ENCODE measurements around the gene DRD2. TPM values are rescaled to one million over a fixed set of nuclear protein-coding genes. Genes with fewer than 3 reads are reported as not detected.

DRD2 gene
- total RNA-seq, 1 experiment from 2014 or later: 0.44 TPM

GRCh38 chr11:113481672-113482071 is 6.5 kb upstream of the DRD2 start:
- DNase-seq: no peak

More at GRCh38 chr11:113481672-113482071, 6.5 kb upstream of the DRD2 start:
- no peak for TF ChIP-seq CTCF (conservative IDR thresholded peaks at IDR 0.05)
- Histone ChIP-seq H3K18ac (ENCODE audit: insufficient read length, low read depth, low read length) (no peak overlapping the region), H2BK12ac (ENCODE audit: insufficient read length, low read depth, low read length) (no peak overlapping the region), H4K20me1 (ENCODE audit: control insufficient read depth, insufficient read depth, insufficient read length) (no peaks in the 10 kb centered on the region), H4K91ac (ENCODE audit: insufficient read length, low read depth, low read length) (no peak overlapping the region), H3K79me1 (ENCODE audit: insufficient read depth, low read depth, low read length, poor library complexity, severe bottlenecking) (no peaks in the 10 kb centered on the region), H4K8ac (replicated peaks; ENCODE audit: insufficient read length, low read depth, low read length) (no peak overlapping the region), H3K4me1 (ENCODE audit: insufficient read depth, low read length) (no peaks in the 10 kb centered on the region), H2BK20ac (ENCODE audit: low read depth, low read length, poor library complexity, severe bottlenecking) (no peak overlapping the region), H3K56ac (ENCODE audit: insufficient read length, low read depth, low read length) (no peak overlapping the region), H3K4me2 (ENCODE audit: insufficient read depth, insufficient read length, low read length) (no peak overlapping the region), H3K79me2 (ENCODE audit: insufficient read depth, low read length) (no peaks in the 10 kb centered on the region), H3K23me2 (ENCODE audit: insufficient read length, low read depth, low read length, poor library complexity, severe bottlenecking) (no peaks in the 10 kb centered on the region), H3K27me3 (ENCODE audit: insufficient read depth, low read length) (peaks cover under 1% of the 10 kb centered on the region; the same call in 1 of the 2 replicates), H3K9me3 (ENCODE audit: control insufficient read depth, low read depth, low read length) (no peaks in the 10 kb centered on the region), H3K14ac (ENCODE audit: insufficient read depth, low read length) (no peak overlapping the region), H2AK5ac (ENCODE audit: insufficient read length, low read length) (no peak overlapping the region), H3K9ac (ENCODE audit: extremely low read depth, insufficient read length, low read length) (no peak overlapping the region), H3K27ac (ENCODE audit: insufficient read length, low read depth, low read length) (no peak overlapping the region), H3T11ph (ENCODE audit: low read length) (no peak overlapping the region), H4K5ac (ENCODE audit: insufficient read length, low read depth, low read length) (no peak overlapping the region), H3K23ac (ENCODE audit: insufficient read length, low read depth, low read length) (no peak overlapping the region), H2BK15ac (ENCODE audit: low read depth, low read length) (no peak overlapping the region), H2AFZ (ENCODE audit: low read length) (no peak overlapping the region), H2BK5ac (ENCODE audit: insufficient read length, low read length) (no peak overlapping the region), H3K4ac (ENCODE audit: low read depth, low read length) (no peak overlapping the region), H2BK120ac (ENCODE audit: low read depth, low read length, poor library complexity, severe bottlenecking) (no peak overlapping the region)
- H3K4me3 Mint-ChIP-seq: no peak overlapping the region
- peaks cover 5 to 8% of the 10 kb centered on the region in 2 experiments for H3K4me1 Mint-ChIP-seq
- H3K36me3 Mint-ChIP-seq (ENCODE audit: insufficient read depth in 1 of 3, low read depth in 3 of 3): no peaks in the 10 kb centered on the region
- no peak overlapping the region for H3K27ac Mint-ChIP-seq
- no CpG with 5 or more reads among the region's 3 CpGs for WGBS (ENCODE audit: extremely low coverage, insufficient read length, low lambda C conversion rate)
- H3K9me3 Mint-ChIP-seq: no peaks in the 10 kb centered on the region; a peak in 1 of 5 replicates
- H3K27me3 Mint-ChIP-seq (ENCODE audit: low read depth): peaks cover 50% of the 10 kb centered on the region

All from H9 (cell line).